Stimulated activated CD4-positive, alpha-beta T cell treated with anti-CD3 and anti-CD28 coated beads, Interleukin-12 subunit alpha, Interleukin-12 subunit beta, amount 100 ng/mL, for 48 hours (primary cell): ENCODE results near the gene SRSF12.
"Not testable (repeated sequence)": the region's sequence is repeated elsewhere in the genome, so short reads cannot be mapped to it uniquely, and the experiment has no call there.

Experiments used
- DNase-seq, 3 donors: peaks; one replicate each; pipeline ENCODE4 v3.0.0-alpha.2; 2020; ENCODE audit warnings: low read depth in 2 of 3, low spot score in 1 of 3

Gene SRSF12

DNA sequence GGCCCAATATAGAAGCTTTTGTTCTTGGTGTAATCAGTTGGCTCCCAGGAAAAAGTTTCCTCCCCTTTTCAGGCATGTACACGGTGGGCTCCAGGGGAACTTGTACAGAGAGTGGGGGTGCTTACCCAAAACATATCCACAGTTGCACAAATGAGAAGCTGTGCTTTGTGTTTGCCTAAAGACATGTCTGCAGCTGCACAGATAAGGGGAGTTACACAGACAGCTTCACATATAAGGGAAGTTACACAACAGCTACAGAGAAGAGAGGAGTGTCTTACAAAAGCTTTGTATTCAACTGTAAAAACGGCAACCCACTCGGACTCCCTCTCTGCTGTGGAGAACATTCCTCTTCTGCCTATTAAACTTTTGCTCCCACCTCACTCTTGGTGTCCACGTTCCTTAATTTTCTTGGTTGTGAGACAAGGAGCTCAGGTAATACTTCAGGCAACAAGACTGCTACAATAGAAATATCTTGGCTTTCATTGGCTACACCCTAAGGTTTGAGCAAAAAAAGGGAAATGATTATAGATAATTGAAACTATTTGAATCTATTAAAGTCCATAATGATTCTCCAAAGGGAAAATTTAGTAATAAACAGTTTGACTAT, 44.8 kb downstream of the SRSF12 start:
- DNase-seq = no peak

DNA sequence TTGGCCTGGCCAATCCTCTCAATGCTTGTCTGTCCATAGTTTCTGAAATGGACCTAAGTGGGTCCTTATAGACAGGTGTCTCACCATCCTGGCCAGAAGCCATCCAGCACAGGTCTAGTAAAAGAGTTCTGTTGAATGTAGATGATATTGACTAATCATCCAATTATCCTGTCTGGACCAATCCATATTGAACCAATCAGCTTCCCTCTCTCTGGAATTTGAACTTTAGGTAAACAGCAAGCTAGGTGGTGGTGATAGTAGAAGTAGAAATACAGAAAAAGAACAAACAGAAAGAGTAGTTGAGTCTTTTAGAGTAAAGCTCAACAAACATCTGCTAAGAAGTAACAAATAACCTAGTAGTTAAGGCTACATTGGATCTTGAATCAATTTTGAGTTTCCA, 46.8 kb downstream of the SRSF12 start:
- DNase-seq = no peak

- DNase-seq = no peak
Measured at GRCh38 chr6:89069536-89070163, 48.2 kb downstream of the SRSF12 start.

GRCh38 chr6:89068695-89069094, 49.2 kb downstream of the SRSF12 start:
- DNase-seq = no peak

GRCh38 chr6:89067796-89068195, 50.1 kb downstream of the SRSF12 start:
- DNase-seq = no peak

GRCh38 chr6:89066940-89067646, 50.8 kb downstream of the SRSF12 start:
- no peak for DNase-seq

DNA sequence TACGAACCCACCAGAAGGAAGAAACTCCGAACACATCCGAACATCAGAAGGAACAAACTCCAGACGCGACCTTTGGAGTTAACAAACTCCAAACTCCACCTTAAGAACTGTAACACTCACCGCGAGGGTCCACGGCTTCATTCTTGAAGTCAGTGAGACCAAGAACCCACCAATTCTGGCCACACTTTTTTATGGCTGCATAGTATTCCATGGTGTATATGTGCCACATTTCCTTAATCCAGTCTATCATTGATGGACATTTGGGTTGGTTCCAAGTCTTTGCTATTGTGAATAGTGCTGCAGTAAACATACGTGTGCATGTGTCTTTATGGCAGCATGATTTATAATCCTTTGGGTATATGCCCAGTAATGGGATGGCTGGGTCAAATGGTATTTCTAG, 51.8 kb downstream of the SRSF12 start:
- DNase-seq = not testable (repeated sequence)

DNA sequence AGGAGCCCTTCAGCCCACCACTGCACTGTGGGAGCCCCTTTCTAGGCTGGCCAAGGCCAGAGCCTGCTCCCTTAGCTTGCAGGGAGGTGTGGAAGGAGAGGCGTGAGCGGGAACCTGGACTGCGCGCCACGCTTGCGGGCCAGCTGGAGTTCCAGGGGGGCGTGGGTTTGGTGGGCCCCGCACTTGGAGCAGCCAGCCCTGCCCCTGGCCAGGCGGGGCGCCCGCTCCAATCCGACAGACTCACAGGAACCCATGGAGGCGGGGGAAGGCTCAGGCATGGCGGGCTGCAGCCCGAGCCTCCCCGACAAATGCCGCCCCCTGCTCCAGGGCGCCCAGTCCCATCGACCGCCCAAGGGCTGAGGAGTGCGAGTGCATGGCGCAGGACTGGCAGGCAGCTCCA, 52.9 kb downstream of the SRSF12 start:
- DNase-seq = not testable (repeated sequence)

GRCh38 chr6:89063881-89064280, 54.0 kb downstream of the SRSF12 start:
- no peak for DNase-seq

DNA sequence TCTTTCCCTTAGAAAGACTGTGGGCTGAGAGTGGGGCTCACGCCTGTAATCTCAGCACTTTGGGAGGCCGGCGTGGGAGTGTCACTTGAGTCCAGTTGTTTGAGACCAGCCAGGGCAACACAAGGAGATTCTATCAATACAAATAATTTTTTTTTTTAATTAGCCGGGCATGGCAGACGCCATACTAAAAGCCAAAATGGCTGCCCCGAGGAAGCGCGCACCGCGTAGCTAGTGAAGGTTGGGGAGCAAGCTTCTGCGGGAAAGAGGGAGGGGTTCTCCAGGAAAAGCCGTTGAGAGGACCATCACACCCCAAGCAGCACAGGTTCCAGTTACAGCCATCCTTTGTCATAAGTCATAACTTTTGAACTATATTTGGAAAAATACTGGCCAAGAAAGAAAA, 58.6 kb downstream of the SRSF12 start:
- DNase-seq = no peak

DNA sequence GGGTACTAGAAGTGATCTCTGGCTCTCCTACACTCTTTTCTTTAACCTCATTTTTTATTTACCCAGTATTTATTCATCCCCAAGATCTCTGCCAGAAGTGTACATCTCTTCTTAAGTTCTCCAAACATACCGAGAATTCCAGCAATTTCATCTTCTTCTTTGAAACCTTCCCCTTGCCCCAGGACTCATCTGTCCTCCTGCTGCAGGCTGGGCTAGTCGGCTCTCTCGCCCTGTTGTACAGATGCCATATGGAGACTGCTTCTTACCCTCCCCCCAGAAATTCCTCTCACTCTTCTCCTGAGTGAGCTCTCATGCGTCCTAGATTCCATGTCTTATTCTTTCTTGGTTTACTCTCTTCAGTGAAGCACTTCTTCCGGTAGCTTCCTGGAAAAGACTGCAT, 59.2 kb downstream of the SRSF12 start:
- no peak for DNase-seq

DNA sequence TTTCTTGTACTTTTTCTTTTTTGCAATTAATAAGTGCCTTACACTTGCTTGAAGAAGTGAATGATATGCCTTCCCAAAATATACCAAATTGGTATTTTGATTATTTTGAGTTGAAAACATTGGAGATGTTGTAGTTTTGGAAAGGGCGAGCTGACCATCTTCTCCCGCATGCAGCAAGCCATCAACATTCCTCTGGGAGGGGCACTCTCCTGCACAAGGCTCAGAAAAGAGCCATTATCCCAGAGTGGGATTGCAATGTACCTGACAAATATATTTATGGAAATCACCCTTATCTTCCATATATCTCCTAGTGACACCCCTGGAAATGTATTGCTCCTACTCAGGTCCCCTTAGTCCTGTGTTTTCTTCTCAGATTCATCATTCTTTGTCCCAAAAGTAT, 60.1 kb downstream of the SRSF12 start:
- DNase-seq = no peak

GRCh38 chr6:89054208-89054607, 63.7 kb downstream of the SRSF12 start:
- no peak for DNase-seq

- no peak for DNase-seq
Measured at GRCh38 chr6:89051676-89052075, 66.2 kb downstream of the SRSF12 start.

DNA sequence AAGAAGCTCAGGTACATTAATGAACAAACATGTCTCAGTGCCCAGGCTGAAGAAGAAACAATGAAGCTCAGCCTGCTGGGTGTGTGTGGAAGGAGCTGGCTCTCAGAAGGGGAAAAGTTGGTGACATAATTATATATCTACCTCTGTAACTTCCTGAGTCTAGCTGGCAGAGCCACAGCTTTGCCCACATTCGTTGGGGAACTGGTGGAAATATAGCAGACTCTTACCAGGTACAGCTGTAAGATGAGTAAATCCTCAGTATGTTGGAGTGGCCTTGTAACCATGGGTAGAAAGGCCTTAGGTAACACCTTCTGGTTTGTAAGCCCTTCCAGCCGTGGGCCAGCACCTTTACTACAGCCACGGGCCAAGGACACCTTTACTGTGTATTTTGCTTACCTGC, 67.2 kb downstream of the SRSF12 start:
- DNase-seq = no peak

DNA sequence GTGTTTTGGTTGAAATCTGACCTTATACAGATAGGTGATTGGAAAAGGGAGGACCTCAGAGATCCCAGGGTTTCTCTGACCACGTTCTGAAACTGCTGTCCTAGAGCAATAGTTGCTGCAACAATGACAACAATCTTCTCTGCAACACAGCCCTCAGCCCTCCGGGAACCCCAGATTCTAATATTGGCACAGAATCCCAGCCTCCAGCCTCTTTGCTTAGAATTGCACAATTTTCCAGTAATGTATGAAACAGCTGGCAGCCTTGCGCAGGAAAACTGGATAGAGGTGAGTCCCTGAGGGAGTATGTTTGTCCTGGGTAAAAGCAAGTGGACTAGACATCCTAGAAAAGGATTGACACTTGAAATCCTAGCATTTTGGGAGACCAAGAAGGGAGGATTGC, 67.7 kb downstream of the SRSF12 start:
- DNase-seq = no peak

- DNase-seq = no peak
Measured at GRCh38 chr6:89048985-89049384, 68.9 kb downstream of the SRSF12 start.

- no peak for DNase-seq
Measured at GRCh38 chr6:89048288-89048923, 69.5 kb downstream of the SRSF12 start.

- no peak for DNase-seq
Measured at GRCh38 chr6:89047473-89047872, 70.4 kb downstream of the SRSF12 start.
